SK-N-MC (cell line): ENCODE results near the gene GPR171.
"Not testable (repeated sequence)": the region's sequence is repeated elsewhere in the genome, so short reads cannot be mapped to it uniquely, and the experiment has no call there.

Experiments used
- DNase-seq: peaks from one replicate; pipeline ENCODE4 v3.0.0-alpha.2; 2011; ENCODE audit warnings: low read depth, low spot score
- H3K27ac ChIP-seq: fragments of 200-600 bp; sonication (generic); 2 replicates; pipeline ENCODE4 v1.5.1; 2016; ENCODE audit warnings: mixed run types
- H3K36me3 ChIP-seq: fragments of 200-600 bp; sonication (generic); 2 replicates; pipeline ENCODE4 v1.6.1; 2017; ENCODE audit warnings: antibody characterized with exemption, low read length, mixed read lengths; ENCODE audit not compliant: insufficient read depth
- H3K4me3 ChIP-seq: fragments of 200-600 bp; sonication (generic); 2 replicates; pipeline ENCODE4 v1.5.1; 2016
- H3K9ac ChIP-seq: fragments of 200-600 bp; sonication (generic); 2 replicates; pipeline ENCODE4 v1.8.0; 2017; ENCODE audit warnings: mixed run types, mixed read lengths; ENCODE audit not compliant: insufficient read length
- H3K9me3 ChIP-seq: fragments of 200-600 bp; sonication (generic); 2 replicates; pipeline ENCODE4 v1.6.1; 2017; ENCODE audit warnings: low read depth, mild to moderate bottlenecking, antibody characterized with exemption, low read length, moderate library complexity, mixed read lengths
- EZH2 ChIP-seq: fragments of 200-600 bp; sonication (generic); IDR thresholded peaks from one replicate; pipeline ENCODE4 v1.6.1; 2017; ENCODE audit warnings: antibody characterized with exemption
- FOXP2 ChIP-seq: optimal IDR thresholded peaks from 2 replicates; pipeline ENCODE3; 2011; ENCODE audit warnings: mild to moderate bottlenecking, moderate library complexity; ENCODE audit not compliant: insufficient read depth; ENCODE audit errors: extremely low read length, control extremely low read depth
- POLR2AphosphoS5 ChIP-seq: IDR thresholded peaks from 2 replicates; pipeline ENCODE4 v1.6.1; 2012; ENCODE audit warnings: mild to moderate bottlenecking, low read depth, low read length, borderline replicate concordance

The GPR171 gene

DNA sequence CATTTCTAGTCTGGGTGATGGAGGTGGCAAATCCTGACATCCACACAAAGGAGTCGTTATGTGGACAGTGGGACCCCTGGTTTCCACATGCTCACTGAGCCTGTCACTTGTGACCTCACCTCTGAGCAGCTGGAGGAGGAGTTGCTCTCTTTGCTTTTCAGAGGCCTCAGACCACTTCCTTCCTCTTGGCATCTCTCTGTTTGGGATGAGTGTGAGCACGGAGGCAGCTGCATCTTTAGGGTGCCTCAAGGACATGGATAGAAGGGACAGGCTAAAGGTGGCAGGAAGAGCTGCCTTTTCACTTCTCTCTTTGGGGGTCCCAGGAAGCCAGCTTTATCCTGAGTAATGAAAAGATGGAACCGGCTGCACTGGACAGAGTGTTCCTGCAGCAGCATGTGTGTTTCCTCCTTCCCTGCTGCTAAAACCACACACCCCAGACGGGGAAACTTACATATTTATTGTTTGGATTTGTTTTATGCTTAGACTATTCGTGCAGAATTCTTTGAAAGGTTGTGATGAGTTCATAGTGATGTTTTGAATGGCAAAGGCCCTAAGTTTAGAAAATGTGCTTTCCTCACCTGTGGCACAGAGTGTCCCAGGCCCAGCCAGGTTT lies 31.8 kb downstream of the GPR171 start:
- no peak for TF ChIP-seq POLR2AphosphoS5
- TF ChIP-seq EZH2, result no peak
- no peak for TF ChIP-seq FOXP2
- Histone ChIP-seq H3K36me3 (no peaks in the 10 kb centered on the region), H3K4me3 (no peak overlapping the region), H3K27ac (no peak overlapping the region), H3K9me3 (no peaks in the 10 kb centered on the region), H3K9ac (no peak overlapping the region)
- no peak for DNase-seq

DNA sequence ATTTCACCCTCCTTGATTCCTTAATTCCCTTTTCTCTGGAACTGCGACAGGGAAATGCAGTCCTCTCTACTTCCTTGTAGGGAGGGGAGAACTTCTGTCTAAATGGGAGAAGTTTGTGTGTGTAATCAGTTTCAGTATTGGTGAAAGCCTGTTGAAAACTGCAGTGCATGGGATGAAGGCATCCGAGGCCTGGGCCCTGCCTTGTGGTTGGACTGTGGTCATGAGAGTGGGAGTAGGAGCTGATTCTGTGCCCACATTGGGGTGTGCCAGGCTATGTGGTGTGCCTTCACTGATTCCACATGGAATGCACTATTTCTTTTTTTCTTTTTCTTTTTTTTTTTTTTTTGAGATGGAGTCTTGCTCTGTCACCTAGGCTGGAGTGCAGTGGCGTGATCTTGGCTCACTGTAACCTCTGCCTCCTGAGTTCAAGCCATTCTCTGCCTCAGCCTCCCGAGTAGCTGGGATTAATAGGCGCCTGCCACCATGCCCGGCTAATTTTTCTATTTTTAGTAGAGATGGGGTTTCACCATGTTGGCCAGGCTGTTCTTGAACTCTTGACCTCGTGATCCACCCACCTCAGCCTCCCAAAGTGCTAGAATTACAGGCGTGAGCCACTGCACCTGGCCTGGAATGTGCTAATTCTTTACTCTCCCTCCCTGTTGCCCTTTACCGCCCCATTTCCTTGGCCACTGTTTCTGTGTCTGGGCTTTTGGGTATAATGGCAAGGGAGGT lies 32.9 kb downstream of the GPR171 start:
- H3K4me3 ChIP-seq, H3K36me3 ChIP-seq, H3K9me3 ChIP-seq, H3K27ac ChIP-seq, H3K9ac ChIP-seq, DNase-seq: not testable (repeated sequence)

DNA sequence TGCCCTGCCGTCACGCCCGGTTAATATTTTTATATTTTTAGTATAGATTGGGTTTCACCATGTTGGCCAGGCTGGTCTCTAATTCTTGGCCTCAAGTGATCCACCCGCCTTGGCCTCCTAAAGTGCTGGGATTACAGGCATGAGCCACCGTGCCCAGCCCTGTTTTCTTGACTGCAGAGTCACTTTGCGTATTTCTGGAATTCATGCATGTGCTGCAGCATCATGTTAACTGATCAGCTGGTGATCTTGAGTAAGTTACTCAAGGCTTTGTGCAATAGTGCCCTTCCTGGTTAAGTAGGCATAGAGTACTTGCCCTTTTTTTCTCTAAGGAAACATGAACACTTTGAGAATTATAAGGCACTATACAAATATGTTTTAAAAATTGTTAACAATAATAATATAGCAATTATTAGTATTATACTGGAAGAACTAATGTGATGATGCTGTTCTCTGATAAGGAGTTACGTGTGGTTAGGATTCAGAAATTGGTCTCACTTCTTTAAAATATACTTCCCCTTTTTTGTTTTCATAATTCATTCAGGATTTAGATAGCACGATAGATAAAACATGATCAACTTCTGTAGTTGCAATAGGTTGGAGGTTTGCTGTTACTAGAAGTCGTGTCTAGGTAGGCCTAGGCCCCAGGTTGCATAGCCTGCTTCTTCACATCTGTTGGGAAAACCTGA lies 33.6 kb downstream of the GPR171 start:
- no peaks in the 10 kb centered on the region for H3K36me3 ChIP-seq
- no peak for DNase-seq
- no peak overlapping the region for H3K4me3 ChIP-seq
- TF ChIP-seq POLR2AphosphoS5 (no peak), FOXP2 (no peak), EZH2 (no peak)
- H3K9me3 ChIP-seq, result no peaks in the 10 kb centered on the region
- no peak overlapping the region for H3K9ac ChIP-seq
- no peak overlapping the region for H3K27ac ChIP-seq

GRCh38 chr3:151168269-151169094 lies 34.5 kb downstream of the GPR171 start:
- Histone ChIP-seq H3K4me3 (no peak overlapping the region), H3K9me3 (no peaks in the 10 kb centered on the region), H3K36me3 (no peaks in the 10 kb centered on the region), H3K9ac (no peak overlapping the region), H3K27ac (no peak overlapping the region)
- peak; percentile 37 for DNase-seq
- TF ChIP-seq POLR2AphosphoS5 (no peak), FOXP2 (no peak), EZH2 (no peak)

DNA sequence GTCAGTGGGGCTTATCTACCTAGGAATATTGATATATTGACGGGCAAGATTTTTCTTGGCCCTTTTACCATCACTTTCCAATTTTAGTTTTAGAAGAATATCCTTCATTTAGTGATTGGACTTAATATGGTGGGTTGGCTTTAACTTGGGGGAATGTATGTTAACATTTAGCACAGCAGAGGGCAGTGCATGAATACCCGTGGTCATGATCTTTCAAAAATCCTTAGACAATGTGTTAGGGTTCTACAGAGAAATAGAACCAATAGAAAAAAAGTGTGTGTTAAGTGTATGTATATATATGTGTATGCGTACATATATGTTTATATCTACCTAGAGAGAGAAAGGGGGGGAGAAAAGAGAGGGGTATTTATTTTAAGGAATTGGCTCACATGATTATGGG lies 36.9 kb downstream of the GPR171 start:
- Histone ChIP-seq H3K27ac (no peak overlapping the region), H3K9me3 (no peaks in the 10 kb centered on the region), H3K9ac (no peak overlapping the region), H3K36me3 (no peaks in the 10 kb centered on the region), H3K4me3 (no peak overlapping the region)
- no peak for DNase-seq
- TF ChIP-seq POLR2AphosphoS5 (no peak), EZH2 (no peak), FOXP2 (no peak)

- Histone ChIP-seq H3K36me3 (no peaks in the 10 kb centered on the region), H3K4me3 (no peak overlapping the region), H3K9ac (no peak overlapping the region), H3K27ac (no peak overlapping the region), H3K9me3 (no peaks in the 10 kb centered on the region)
- TF ChIP-seq FOXP2 (no peak), POLR2AphosphoS5 (no peak), EZH2 (no peak)
- DNase-seq, result no peak
These were observed 37.8 kb downstream of the GPR171 start for GRCh38 chr3:151165226-151165625.

- H3K9ac ChIP-seq, result no peak overlapping the region
- H3K36me3 ChIP-seq, result no peaks in the 10 kb centered on the region
- H3K27ac ChIP-seq, result no peak overlapping the region
- TF ChIP-seq FOXP2, result no peak
- no peak for TF ChIP-seq POLR2AphosphoS5
- TF ChIP-seq EZH2, result no peak
- H3K4me3 ChIP-seq, result no peak overlapping the region
- no peak for DNase-seq
- no peaks in the 10 kb centered on the region for H3K9me3 ChIP-seq
These were observed 43.2 kb downstream of the GPR171 start for GRCh38 chr3:151159806-151160205.

GRCh38 chr3:151156618-151157216 lies 46.3 kb downstream of the GPR171 start:
- TF ChIP-seq POLR2AphosphoS5 (no peak), EZH2 (no peak), FOXP2 (no peak)
- Histone ChIP-seq H3K27ac (no peak overlapping the region), H3K9me3 (no peaks in the 10 kb centered on the region), H3K4me3 (no peak overlapping the region), H3K9ac (no peak overlapping the region), H3K36me3 (no peaks in the 10 kb centered on the region)
- peak; percentile 80 for DNase-seq
